Measurements from ENCODE around the gene MC1R.
"Not testable (repeated sequence)": the region's sequence is repeated elsewhere in the genome, so short reads cannot be mapped to it uniquely, and the experiment has no call there.

MC1R gene

DNA sequence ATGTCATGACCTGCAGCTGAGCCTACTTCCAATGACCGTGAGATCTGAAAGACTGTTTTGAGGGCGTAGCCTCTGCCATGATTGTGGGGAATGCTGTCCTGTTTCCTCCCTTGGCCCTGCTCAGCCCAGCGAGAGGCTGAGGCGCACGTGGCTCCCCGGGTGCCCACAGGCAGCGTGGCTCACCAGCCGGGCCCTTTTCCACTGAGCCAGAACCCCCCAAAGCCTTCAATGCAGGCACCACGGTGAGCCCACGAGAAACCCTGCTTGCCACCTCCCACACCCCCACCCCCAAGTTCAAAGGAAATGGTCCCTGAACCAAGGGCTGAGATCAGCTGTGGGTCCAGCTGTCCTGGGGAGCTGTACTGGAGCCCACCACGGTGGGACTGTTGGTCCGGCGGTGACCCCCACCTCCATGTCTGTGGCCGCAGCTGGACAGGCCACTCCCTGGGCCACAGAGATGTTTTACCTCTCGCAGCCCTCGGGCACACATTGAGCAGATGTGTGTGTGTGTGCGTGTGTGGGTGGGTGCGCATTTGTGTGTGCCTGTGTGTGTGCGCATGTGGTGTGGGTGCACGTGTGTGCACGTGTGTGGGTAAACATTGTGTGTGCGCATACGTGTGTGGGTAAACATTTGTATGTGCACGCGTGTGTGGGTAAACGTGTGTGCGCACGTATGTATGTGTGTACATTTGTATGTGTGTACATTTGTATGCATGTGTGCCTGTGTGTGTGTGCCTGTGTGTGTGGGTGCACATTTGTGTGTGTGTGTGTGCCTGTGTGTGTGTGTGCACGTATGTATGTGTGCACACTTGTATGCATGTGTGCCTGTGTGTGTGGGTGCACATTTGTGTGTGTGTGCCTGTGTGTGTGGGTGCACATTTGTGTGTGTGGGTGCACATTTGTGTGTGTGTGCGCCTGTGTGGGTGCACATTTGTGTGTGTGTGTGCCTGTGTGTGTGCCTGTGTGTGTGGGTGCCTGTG, 5.0 kb upstream of the MC1R start:
- no peak for DNase-seq (ENCODE audit: low read depth in 2 of 2)

DNA sequence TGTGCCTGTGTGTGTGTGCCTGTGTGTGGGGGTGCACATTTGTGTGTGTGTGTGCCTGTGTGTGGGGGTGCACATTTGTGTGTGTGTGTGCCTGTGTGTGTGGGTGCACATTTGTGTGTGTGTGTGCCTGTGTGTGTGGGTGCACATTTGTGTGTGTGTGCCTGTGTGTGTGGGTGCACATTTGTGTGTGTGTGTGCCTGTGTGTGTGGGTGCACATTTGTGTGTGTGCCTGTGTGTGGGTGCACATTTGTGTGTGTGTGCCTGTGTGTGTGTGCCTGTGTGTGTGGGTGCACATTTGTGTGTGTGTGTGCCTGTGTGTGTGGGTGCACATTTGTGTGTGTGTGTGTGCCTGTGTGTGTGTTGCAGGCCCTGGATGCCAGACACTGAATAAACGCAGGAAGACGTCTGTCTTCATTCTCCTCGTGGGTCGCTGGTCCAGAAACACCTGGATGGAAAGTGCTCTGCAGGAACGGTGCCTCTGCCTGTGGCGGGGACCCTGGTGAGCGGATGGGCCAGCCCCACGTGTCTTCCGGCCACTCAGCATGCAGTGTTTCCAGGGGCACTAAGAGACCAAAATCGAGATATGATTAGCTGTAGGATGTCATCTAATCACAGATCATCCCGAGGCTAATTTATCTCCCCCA, 3.9 kb upstream of the MC1R start:
- not testable (repeated sequence) for DNase-seq (ENCODE audit: low read depth in 2 of 2)

DNA sequence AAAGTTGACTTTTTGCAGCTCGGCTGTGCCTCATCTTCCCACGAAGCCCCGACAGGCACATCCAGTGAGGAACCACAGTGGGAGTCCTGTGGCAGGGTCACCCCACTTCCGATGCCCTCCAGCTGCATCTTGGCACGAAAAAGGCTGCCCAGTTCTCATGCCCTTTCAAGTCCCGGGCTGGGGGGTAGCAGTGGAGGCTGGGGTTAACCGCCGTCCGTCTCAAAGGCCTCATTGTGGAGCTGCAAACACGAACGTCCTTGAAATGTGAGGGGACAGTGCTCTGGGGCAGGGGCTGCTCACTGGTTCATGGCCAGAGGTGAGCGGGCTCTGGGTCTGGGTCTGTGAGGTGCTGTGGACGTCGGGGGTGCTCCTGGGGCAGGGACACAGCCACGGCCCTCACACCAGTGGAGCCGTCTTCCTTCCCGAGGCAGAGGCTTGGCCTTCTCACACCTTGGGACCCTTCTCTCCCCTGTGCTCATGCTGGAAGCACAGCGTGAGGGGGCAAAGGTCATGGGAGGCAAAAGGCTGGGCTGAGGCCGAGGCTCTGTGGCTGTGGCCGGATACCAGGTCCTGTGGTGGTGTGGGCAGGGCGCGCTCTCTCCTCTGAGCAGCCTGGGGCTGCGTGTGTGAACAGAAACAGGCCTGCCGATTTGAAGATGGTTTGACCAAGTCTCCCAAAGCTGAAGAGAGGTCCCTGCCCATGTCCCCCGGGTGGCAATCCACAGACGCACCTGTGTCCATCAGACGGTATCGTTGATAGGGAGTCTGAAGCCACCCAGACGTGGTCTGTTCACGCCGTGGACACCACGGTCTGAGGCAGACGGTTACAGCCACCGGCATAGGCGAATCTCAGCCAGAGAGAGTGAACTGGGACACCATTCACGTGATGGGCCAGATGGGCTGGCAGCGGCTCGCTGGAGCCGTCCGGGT, 3.1 kb upstream of the MC1R start:
- DNase-seq (ENCODE audit: low read depth in 2 of 2), result no peak

DNA sequence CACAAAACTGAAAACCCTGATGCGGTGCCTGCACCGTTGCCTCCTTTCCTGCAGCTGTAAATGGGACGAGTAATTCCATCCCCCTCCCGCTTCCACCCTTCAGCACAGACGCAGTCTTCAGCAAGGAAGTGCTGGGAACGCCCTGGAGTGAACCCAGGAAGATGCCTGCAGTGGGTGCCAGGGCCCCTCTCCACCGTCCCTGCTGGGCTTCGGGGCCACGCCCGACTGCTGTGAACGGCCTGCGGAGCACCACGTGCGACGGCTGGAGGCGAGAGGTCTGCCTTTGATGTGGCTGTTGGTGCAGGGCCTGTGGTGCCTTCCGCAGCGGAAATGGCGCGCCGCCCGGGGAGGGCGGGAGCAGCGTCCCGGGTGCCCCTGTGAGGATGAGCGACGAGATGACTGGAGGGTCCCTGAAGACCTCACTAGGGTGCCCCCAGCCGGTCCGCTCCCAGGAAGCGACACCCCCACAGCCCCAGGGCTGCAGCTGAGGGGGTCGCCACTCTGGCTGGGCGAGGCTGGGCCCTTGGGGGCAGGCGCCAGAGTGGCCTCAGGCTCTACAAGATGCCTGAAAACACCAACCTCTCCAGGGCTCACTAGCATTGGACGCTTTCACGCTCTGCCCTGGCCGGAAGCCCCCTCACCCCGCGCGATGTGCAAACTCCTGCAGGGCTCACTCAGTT, 749 bp upstream of the MC1R start:
- DNase-seq (ENCODE audit: low read depth in 2 of 2), result peak; percentile 34 to 58

DNA sequence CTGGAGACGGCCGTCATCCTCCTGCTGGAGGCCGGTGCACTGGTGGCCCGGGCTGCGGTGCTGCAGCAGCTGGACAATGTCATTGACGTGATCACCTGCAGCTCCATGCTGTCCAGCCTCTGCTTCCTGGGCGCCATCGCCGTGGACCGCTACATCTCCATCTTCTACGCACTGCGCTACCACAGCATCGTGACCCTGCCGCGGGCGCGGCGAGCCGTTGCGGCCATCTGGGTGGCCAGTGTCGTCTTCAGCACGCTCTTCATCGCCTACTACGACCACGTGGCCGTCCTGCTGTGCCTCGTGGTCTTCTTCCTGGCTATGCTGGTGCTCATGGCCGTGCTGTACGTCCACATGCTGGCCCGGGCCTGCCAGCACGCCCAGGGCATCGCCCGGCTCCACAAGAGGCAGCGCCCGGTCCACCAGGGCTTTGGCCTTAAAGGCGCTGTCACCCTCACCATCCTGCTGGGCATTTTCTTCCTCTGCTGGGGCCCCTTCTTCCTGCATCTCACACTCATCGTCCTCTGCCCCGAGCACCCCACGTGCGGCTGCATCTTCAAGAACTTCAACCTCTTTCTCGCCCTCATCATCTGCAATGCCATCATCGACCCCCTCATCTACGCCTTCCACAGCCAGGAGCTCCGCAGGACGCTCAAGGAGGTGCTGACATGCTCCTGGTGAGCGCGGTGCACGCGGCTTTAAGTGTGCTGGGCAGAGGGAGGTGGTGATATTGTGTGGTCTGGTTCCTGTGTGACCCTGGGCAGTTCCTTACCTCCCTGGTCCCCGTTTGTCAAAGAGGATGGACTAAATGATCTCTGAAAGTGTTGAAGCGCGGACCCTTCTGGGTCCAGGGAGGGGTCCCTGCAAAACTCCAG, 1.1 kb downstream of the MC1R start:
- no peak for DNase-seq (ENCODE audit: low read depth in 2 of 2)

DNA sequence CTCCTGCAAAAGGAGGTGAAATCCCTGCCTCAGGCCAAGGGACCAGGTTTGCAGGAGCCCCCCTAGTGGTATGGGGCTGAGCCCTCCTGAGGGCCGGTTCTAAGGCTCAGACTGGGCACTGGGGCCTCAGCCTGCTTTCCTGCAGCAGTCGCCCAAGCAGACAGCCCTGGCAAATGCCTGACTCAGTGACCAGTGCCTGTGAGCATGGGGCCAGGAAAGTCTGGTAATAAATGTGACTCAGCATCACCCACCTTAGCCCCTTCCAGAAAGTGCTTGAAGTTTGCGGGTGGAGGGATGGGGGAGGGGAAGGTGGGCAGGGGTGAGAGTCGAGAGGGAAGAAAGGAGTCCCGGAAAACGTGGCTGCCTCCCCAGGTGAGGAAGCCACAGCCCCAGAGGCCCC, 2.1 kb downstream of the MC1R start:
- DNase-seq (ENCODE audit: low read depth in 2 of 2), result no peak

DNA sequence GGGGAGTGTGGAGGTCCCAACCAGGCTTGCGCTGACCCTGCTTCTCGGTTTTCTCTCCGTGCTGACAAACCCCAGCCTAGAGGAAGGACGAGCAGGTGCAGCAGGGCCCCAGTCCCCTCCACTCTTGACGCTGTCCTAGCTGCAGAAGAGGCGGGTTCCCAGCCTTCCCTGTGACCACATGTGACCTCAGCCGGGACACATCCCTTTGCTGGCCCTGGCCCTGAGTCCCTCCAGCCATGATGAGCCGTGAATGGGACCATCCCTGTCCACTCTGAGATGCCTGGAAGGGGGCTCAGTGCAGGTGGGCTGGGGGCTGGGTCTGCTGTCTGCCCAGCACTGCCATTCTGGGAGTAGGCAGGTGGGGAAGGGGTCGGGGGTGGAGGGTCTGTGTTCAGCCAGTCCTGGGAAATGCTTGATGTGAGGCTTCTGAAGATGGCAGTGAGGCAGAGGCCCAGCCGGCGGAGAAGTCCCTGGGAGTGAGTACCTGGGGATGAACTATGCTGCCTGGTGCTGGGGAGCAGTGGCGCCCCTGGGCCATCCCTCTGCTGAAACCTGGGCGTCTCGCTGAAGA, 2.6 kb downstream of the MC1R start:
- DNase-seq (ENCODE audit: low read depth in 2 of 2), result no peak

DNA sequence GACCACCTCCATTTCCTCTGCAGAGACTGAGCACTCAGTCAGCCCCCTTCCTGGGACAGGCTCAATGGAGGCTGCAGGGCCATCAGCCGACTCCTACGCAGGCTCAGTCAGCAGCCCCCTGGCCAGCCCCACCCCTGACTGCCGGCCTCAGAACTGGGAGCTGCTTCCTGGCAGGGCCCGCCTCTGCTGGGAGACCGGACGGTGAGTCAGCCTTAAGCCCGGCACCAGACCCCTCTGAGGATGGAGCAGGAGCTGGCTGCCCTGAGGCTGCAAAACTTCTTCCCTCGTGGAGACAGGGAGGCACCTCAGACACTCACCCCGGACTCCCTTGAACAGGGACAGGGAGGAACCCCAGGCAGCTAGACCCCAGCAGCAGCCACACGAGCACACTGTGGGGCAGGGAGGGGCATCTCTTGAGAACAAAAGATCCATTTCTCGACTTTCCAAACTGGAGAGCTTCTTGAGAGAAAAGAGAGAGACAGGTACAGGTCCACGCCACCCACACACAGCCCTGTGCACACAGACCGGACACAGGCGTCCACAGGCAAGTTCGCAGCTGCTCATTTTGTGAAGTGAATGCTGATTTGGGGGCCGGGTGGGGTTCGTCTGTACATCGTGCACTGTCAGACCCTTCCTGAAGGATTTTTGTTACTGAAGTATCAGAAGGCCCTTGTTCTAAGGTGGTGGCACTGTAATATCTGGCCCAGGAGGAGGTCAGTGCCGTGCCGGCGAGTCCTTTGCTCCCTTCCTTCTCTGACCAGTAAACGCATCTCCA, 3.2 kb downstream of the MC1R start:
- DNase-seq (ENCODE audit: low read depth in 2 of 2), result no peak

DNA sequence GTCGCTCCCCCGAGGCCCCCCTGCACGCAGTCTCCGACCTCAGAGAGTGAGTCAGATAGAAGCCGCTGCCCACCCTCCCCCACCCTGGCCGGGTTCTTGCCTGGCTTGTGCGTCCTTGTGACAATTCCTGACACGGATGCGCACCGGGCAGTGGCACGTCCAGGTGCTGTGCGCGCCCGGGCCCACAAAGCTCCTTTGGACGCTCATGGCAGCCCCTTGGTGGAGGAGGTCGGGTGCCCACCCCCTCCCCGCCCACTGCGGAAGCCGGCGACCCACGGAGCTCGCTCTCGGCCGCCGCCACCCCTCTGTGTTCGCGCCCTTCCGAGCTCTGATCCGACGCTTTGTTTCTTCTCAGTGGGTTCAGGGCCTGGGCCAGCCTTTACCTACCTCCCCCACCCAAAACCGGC, 3.8 kb downstream of the MC1R start:
- no peak for DNase-seq (ENCODE audit: low read depth in 2 of 2)

DNA sequence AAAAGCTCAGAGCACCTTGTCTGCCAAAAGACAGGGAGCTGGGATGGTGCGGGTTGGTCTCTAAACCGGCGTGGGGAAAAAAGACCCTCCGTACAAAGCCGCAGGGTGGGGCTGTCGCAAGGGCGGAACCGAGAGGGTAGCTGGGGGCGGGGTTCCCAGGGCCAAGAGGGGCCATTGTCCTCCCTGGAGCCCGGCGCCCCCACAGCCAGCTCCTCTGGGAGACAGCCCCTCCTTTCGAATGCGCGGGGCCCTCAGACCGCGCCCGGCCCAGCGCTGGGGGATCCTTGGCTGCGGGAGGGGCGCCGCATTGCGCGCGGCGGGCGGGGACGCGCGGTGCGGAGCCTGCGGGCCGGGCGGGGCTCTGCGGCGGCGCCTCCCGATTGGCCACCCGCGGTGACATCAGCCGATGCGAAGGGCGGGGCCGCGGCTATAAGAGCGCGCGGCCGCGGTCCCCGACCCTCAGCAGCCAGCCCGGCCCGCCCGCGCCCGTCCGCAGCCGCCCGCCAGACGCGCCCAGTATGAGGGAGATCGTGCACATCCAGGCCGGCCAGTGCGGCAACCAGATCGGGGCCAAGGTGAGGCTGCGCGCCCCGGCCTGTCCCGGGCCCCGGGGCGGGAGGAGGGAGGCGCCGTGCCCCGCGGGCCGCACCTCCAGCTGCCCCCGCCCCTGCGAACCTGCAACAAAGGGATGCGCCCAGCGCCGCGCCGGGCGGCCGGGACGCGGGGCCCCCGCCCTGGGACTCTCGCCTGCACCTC, 4.4 kb downstream of the MC1R start, which contains the start of gene TUBB3:
Gene TUBB3 (plus strand): TSS at position 459 of the 756 bp plus-strand sequence. CDS start 60 bp downstream, at position 519.
- no peak for DNase-seq (ENCODE audit: low read depth in 2 of 2)

DNA sequence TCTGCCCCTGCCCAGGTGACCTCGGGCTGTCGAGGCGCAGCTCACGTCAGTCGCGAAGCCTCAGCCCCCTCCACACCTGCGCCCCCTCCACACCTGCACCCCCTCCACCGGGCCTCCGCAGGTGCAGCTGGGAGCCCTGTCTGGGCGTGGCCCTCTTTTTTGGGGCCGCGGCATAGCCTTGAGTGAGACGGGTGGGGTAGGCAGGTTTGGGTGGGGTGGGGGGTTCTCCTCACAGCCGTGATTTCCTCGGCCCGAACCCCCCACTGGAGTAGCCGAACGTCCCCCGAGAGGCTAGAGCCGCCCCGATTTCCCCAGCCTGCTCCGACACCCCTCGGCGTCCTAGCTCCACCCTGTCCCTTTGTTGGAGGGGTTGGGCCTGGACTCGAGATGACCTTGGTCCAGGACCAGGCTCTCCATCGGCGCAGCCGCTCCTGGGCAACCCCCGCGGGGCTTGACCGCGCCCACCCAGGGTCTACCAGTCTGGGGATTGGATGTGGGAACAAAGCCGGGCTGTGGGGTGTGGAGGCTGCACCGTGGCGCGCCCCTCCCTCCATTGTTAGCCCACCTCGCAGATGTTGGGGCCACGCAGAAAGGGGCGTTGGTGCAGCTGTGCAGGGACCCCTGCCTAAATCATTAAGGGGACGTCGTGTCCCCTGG, 5.1 kb downstream of the MC1R start:
- DNase-seq (ENCODE audit: low read depth in 2 of 2), result no peak

DNA sequence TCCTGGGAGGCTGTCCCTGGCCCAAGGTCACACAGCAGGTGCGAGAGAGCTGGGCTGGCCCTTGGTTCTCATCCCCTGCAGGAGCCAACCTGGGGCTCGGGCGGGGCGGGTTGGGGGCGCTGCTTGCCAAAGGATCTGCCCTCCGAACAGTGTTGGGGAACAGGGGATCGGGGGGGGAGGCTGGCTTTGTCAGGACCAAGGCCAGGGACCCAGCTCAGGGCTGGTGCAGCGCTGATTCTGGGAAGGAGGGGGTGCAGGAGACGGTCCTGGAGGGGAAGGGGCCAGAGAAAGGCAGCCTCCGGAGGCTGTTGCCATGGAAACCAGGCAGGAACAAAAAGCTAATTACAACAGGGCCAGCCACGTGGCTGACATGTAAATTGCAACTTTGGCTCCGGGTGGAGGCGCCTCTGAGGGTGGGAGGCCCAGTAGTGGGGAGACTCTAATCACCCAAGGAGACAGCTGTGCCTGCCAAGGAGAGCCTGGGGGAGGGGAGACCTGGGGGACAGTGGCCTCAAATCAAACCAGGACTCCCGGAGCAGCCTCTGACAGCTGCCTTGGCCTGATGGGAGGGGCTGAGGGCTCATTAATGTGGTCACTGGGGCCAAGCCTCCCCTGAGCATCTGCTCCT, 5.7 kb downstream of the MC1R start:
- DNase-seq (ENCODE audit: low read depth in 2 of 2), result no peak

DNA sequence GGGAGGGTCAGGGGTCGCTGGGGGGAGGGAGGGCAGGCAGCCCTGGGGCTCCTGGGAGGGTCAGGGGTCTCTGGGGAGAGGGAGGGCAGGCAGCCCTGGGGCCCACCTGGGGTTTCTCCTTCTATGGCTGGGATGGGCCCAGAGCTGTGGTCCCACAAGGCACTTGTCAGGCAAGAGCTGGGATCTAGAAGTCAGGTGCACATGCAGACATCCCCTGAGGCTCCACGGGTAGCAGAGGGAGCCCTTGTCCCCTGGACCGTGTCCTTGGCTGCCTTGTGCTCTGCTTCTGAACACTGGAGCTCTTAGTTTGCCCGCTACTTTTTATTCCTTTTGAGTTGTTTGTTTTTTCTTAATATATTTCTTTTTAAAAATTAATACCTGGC, 6.3 kb downstream of the MC1R start:
- DNase-seq (ENCODE audit: low read depth in 2 of 2), result no peak

DNA sequence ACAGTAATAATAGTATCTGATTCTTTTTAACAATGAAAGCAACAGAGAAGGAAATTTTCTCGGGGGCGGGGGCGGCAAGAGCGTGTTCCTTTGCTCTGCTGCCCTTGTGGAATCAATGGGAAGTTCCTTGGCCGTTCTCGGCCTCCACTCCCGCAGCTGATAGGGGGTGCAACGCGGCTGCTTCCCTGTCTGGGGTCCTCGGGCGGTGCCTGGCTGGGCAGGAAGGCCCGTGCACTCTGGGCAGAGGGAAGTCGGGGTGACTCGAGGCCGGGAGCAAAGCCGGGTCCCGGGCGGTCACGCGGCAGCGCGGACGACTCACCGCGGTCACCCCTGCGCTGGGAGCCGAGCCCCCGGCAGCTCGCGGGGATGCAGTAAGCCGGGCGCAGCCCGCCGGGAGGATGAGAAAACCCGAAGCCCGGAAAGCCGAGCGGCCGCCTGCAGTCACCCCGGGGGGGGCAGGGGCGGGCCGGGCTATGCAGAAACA, 7.0 kb downstream of the MC1R start:
- no peak for DNase-seq (ENCODE audit: low read depth in 2 of 2)

DNA sequence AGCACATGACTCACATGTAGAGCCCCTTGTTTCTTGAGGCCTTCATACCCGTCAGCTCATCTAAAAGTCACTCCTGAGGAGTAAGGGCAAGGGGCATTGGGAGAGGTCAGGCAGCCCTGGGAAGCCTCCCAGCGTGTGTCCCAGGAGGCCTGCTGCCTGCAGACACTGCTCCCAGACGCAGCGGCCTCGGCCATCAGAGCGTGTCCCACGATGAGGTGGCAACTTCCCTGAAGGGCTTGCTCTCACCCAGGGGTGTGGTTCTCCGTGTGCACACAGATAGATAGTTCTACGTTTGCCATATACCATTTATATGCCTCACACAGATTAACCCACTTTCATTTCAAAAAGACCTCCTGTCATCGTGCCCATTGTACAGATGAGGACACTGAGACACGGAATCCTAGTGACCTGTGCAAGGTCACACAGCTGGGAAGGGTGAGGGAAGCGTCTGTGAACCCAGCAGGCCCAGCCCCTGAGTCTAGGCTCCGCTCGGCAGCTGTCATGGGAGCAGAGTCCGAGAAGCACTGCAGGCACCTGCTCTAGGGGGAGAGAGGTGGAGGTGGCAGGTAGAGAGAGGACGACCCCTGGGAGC, 12.7 kb downstream of the MC1R start:
- DNase-seq (ENCODE audit: low read depth in 2 of 2), result no peak

DNA sequence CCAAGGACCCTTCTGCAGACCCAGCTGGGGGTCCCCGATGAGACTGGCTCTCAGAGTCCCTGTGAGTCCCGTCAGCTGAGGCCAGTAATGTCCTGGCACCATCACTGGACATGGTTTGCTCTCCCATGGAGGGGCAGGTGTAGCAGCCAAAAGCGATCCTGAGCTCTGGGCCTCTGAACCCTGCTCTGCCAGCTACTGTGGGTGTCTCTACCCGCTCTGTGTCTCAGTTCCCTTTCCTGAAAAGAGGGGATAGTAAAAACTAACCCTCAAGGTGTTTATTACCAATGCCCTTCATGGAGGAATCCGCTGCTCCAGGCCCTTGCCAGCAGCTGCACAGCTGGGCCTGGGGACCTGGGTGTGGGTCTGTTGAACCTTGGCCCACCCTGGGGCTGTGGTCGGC, 13.3 kb downstream of the MC1R start:
- no peak for DNase-seq (ENCODE audit: low read depth in 2 of 2)

DNA sequence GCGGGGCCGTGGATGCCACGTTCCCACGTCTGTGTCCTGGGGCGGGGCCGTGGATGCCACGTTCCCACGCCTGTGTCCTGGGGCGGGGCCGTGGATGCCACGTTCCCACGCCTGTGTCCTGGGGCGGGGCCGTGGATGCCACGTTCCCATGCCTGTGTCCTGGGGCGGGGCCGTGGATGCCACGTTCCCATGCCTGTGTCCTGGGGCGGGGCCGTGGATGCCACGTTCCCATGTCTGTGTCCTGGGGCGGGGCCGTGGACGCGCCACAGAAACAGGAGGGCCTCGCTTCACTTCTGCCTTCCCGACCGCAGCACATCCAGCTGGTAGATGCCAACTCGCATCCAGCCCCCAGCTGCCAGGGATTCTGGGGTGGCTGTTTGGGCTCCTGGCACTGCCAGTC, 15.4 kb downstream of the MC1R start:
- not testable (repeated sequence) for DNase-seq (ENCODE audit: low read depth in 2 of 2)
